K562 (cell line): ENCODE results near the gene SLC2A10. TPM values are rescaled to one million over a fixed set of nuclear protein-coding genes. Genes with fewer than 3 reads are reported as not detected.

ENCODE experiments used
- CC2D1A ChIP-seq: fragments of 450-650 bp; IDR thresholded peaks from 2 replicates; pipeline ENCODE4 v1.6.1; 2017; ENCODE audit warnings: mild to moderate bottlenecking
- CCNT2 ChIP-seq: IDR thresholded peaks from 2 replicates; pipeline ENCODE4 v1.6.1; 2011; ENCODE audit warnings: borderline replicate concordance, low read depth, mild to moderate bottlenecking, moderate library complexity, mixed read lengths, low read length; ENCODE audit not compliant: insufficient read length; ENCODE audit errors: extremely low read depth
- CTCF ChIP-seq, 3 experiments: IDR thresholded peaks in 2 of 3; conservative IDR thresholded peaks in 1 of 3; 2 replicates each; pipeline ENCODE4 v1.5.1; 2011 to 2012; ENCODE audit warnings: low read length in 3 of 3, mild to moderate bottlenecking in 3 of 3, control low read depth in 2 of 3, improper control_type of control experiment in 1 of 3, inconsistent platforms in 1 of 3, low read depth in 1 of 3, mixed read lengths in 1 of 3, moderate library complexity in 1 of 3; ENCODE audit not compliant: insufficient read depth in 2 of 3
- IRF1 ChIP-seq: sonication (generic); formaldehyde crosslinking; IDR thresholded peaks from 2 replicates; pipeline ENCODE4 v1.8.0; 2022; ENCODE audit warnings: missing genetic modification reagents, mild to moderate bottlenecking, borderline replicate concordance
- PATZ1 ChIP-seq: fragments of 250-450 bp; sonication (Bioruptor Pico); IDR thresholded peaks from 2 replicates; pipeline ENCODE4 v1.5.0; 2020; ENCODE audit warnings: mild to moderate bottlenecking, borderline replicate concordance
- PTBP1 ChIP-seq: fragments of 200-400 bp; formaldehyde crosslinking; IDR thresholded peaks from 2 replicates; pipeline ENCODE4 v1.6.1; 2017; ENCODE audit warnings: low read depth, low read length
- SIN3B ChIP-seq: fragments of 450-650 bp; IDR thresholded peaks from 2 replicates; pipeline ENCODE4 v1.6.1; 2017; ENCODE audit warnings: low read depth, mild to moderate bottlenecking, moderate library complexity
- SMAD1 ChIP-seq: fragments of 150-350 bp; IDR thresholded peaks from 2 replicates; pipeline ENCODE4 v1.6.1; 2014; ENCODE audit warnings: low read length, low read depth; ENCODE audit not compliant: partially characterized antibody
- SPI1 ChIP-seq: IDR thresholded peaks from 2 replicates; pipeline ENCODE4 v1.6.1; 2011; ENCODE audit warnings: low read depth, low read length, control low read depth, borderline replicate concordance
- TBL1XR1 ChIP-seq, 2 experiments: IDR thresholded peaks; 2 replicates each; pipeline ENCODE4 v1.6.1; 2012; ENCODE audit warnings: improper control_type of control experiment in 2 of 2, low read length in 2 of 2, mild to moderate bottlenecking in 1 of 2
- ZNF695 ChIP-seq: fragments of 450-650 bp; formaldehyde crosslinking; IDR thresholded peaks from 2 replicates; pipeline ENCODE4 v1.4.0; 2020; ENCODE audit warnings: mild to moderate bottlenecking, moderate library complexity
- polyA plus RNA-seq, 8 experiments: library from polyadenylated mRNA; depleted of rRNA in 4 of 8; stranded (reverse) in 5 of 8; unstranded in 3 of 8; fragments of >200 nt; fragmentation: Nextera tagmentation in 2 of 8; fragmentation: Illumina TruSeq in 1 of 8; extraction: Ambion mirVana in 2 of 8; extraction: Trizol in 1 of 8; gene quantifications; 2 replicates each; pipeline versions ENCODE4 v1.2.1 to v1.2.3, GENCODE V29; 2011 to 2014; ENCODE audit warnings: inconsistent platforms in 1 of 8, missing spikeins in 1 of 8
- total RNA-seq, 7 experiments: library from RNA; depleted of rRNA in 6 of 7; stranded (reverse); fragments of >200 nt in 6 of 7; fragmentation: Illumina TruSeq in 2 of 7; extraction: Trizol in 2 of 7; gene quantifications; 2 replicates each; pipeline versions ENCODE4 v1.2.1 to v1.2.3, GENCODE V29; 2011 to 2021; ENCODE audit warnings: low replicate concordance in 1 of 7
- TF ChIP-seq, protein P1 (sequence below): sonication (generic); formaldehyde crosslinking; IDR thresholded peaks from 2 replicates; pipeline ENCODE4 v1.9.0; 2022; ENCODE audit warnings: mild to moderate bottlenecking, missing genetic modification reagents

The SLC2A10 gene
- total and polyA plus RNA-seq, 9 of the 15 experiments (the other 6 are each of a cell fraction or from before 2014, with no cell fraction given): 0.01 to 1.8 (median 0.10) TPM

DNA sequence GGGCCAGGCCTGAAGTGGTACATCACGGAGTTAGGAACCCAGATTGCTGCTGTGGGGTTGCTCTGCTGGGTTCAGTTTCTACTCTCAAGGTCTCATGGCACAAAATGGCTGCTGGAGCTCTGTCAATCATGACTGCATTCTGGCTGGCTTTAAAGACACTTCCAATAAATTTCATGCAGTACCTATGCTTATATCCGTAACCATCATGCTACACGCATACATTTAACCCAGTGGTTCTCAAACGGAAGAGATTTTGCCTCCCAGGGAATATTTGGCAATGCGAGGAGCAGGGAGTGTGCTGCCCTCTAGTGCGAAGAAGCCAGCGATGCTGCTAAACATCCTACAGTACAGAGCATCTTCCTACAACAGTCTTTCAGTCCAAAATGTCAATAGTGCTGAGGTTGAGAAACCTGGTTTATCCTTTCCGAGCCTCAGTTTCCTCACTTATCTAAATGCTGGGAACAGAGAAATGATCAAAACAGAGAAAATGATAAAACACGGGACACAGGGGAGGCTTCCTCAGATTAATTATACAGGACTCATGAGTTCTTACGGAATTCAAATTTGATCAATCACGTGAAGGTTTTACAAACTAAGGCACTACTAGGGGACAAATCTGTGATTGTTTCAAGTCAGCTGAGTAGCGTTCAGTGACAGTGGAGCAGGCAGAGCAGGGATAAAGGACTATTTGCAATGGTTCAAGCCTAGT is 9.6 kb upstream of the SLC2A10 start (continued):
- TF ChIP-seq CTCF (IDR thresholded peaks at IDR 0.05 in 2 of 3, conservative IDR thresholded peaks at IDR 0.05 in 1 of 3; ENCODE audit: insufficient read depth in 2 of 3, low read depth in 1 of 3, low read length in 3 of 3) (peak; percentile 77 to 82 (median 81)), SMAD1 (no peak), IRF1 (CRISPR knock-in tag) (no peak), TBL1XR1 (IDR thresholded peaks at IDR 0.05; ENCODE audit: low read length in 2 of 2) (no peak), SIN3B (no peak), SPI1 (no peak), PATZ1 (CRISPR knock-in tag) (no peak), ZNF695 (no peak), CC2D1A (0 out of 2 replicates have a peak, but pooled peaks have one; percentile 21), PTBP1 (no peak), CCNT2 (no peak)
- TF ChIP-seq, protein P1, sequence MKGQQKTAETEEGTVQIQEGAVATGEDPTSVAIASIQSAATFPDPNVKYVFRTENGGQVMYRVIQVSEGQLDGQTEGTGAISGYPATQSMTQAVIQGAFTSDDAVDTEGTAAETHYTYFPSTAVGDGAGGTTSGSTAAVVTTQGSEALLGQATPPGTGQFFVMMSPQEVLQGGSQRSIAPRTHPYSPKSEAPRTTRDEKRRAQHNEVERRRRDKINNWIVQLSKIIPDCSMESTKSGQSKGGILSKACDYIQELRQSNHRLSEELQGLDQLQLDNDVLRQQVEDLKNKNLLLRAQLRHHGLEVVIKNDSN (CRISPR knock-in tag): no peak
